ENCODE measurements around the gene ZNF814.
"Not testable (repeated sequence)": the region's sequence is repeated elsewhere in the genome, so short reads cannot be mapped to it uniquely, and the experiment has no call there.

DNA sequence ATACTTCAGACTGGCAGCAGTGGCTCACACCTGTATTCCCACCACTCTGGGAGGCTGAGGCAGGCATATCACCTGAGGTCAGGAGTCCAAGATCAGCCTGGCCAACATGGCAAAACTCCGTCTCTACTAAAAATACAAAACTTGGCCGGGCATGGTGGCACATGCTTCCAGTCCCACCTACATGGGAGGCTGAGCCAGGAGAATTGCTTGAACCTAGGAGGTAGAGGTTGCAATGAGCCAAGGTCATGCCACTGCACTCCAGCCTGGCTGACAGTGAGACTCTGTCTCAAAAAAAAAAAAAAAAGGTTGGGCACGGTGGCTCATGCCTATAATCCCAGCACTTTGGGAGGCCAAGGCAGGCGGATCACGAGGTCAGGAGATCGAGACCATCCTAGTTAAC is 19.2 kb downstream of the ZNF814 start:
- TF ChIP-seq, protein P1, sequence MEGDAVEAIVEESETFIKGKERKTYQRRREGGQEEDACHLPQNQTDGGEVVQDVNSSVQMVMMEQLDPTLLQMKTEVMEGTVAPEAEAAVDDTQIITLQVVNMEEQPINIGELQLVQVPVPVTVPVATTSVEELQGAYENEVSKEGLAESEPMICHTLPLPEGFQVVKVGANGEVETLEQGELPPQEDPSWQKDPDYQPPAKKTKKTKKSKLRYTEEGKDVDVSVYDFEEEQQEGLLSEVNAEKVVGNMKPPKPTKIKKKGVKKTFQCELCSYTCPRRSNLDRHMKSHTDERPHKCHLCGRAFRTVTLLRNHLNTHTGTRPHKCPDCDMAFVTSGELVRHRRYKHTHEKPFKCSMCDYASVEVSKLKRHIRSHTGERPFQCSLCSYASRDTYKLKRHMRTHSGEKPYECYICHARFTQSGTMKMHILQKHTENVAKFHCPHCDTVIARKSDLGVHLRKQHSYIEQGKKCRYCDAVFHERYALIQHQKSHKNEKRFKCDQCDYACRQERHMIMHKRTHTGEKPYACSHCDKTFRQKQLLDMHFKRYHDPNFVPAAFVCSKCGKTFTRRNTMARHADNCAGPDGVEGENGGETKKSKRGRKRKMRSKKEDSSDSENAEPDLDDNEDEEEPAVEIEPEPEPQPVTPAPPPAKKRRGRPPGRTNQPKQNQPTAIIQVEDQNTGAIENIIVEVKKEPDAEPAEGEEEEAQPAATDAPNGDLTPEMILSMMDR (IDR thresholded peaks at IDR 0.05; ENCODE audit: borderline replicate concordance, extremely low read depth, low read length, poor library complexity, severe bottlenecking): not testable (repeated sequence)
- TF ChIP-seq EZH2 (IDR thresholded peaks at IDR 0.05; ENCODE audit: borderline replicate concordance, low read depth, low read length, severe bottlenecking): not testable (repeated sequence)
